ENCODE measurements around the gene TTF1.

- no peak for TF ChIP-seq CTCF (IDR thresholded peaks at IDR 0.05)
- TF ChIP-seq POLR2AphosphoS5 (IDR thresholded peaks at IDR 0.05) = no peak
Observed at GRCh38 chr9:132387133-132387532, 19.5 kb downstream of the TTF1 start.
